ENCODE measurements around the gene TMED1. TPM values are rescaled to one million over a fixed set of nuclear protein-coding genes. Genes with fewer than 3 reads are reported as not detected.
A peak's percentile ranks its signal among the peaks of the same experiment; 100 is the strongest.

TMED1 gene
- total and polyA plus RNA-seq, 8 donors = 0.58 to 45.2 (median 20.9) TPM

- H3K4me3 ChIP-seq = no peak overlapping the region
- no peaks in the 10 kb centered on the region for H3K27me3 ChIP-seq
- TF ChIP-seq POLR2A (IDR thresholded peaks at IDR 0.05) (no peak), CTCF (IDR thresholded peaks at IDR 0.05) (no peak), EP300 (IDR thresholded peaks at IDR 0.05) (no peak), POLR2AphosphoS5 (IDR thresholded peaks at IDR 0.05) (no peak)
- H3K4me1 ChIP-seq = peaks cover 8 to 32% (median 20%) of the 10 kb centered on the region in 4 donors
- WGBS, 5 donors = 89 to 96% (median 93%) methylated on average over 8 to 10 of the region's 10 CpGs
- DNase-seq = no peak
- H3K27ac ChIP-seq = no peak overlapping the region
- intact Hi-C loops (cut with DNase I; ENCODE audit: low total_unique reads) = no loop called here
- H3K9me3 ChIP-seq = no peaks in the 10 kb centered on the region
- no peaks in the 10 kb centered on the region for H3K36me3 ChIP-seq
Measured at GRCh38 chr19:10866495-10866894, 30.5 kb upstream of the TMED1 start.

GRCh38 chr19:10864538-10864899, 28.5 kb upstream of the TMED1 start:
- WGBS, 5 donors = 7 to 16% (median 11%) methylated on average over 6 of the region's 6 CpGs
- H3K4me1 ChIP-seq = peaks cover 0 to 25% (median 16%) of the 10 kb centered on the region in 4 donors
- DNase-seq = peak; percentile 90 to 94
- intact Hi-C loops (cut with DNase I; ENCODE audit: low total_unique reads) = no loop called here
- TF ChIP-seq CTCF (IDR thresholded peaks at IDR 0.05) (peak in 5 of 7 experiments; percentile 74 to 88 (median 85)), POLR2AphosphoS5 (IDR thresholded peaks at IDR 0.05) (peak in 1 of 3 donors; percentile 46), EP300 (IDR thresholded peaks at IDR 0.05) (no peak), POLR2A (IDR thresholded peaks at IDR 0.05) (no peak)
- H3K27me3 ChIP-seq = no peaks in the 10 kb centered on the region
- no peak overlapping the region for H3K4me3 ChIP-seq
- H3K27ac ChIP-seq = peak overlapping the region in 3 of 5 donors; percentile 67 to 77 (median 67)
- H3K9me3 ChIP-seq = no peaks in the 10 kb centered on the region
- H3K36me3 ChIP-seq = no peaks in the 10 kb centered on the region

- Histone ChIP-seq H3K9me3 (no peaks in the 10 kb centered on the region), H3K36me3 (no peaks in the 10 kb centered on the region), H3K4me3 (peak overlapping the region; percentile 8 to 18 (median 12)), H3K4me1 (peaks cover 0 to 24% (median 16%) of the 10 kb centered on the region in 4 donors), H3K27ac (peak overlapping the region; percentile 61 to 77 (median 67)), H3K27me3 (no peaks in the 10 kb centered on the region)
- intact Hi-C loops (cut with DNase I; ENCODE audit: low total_unique reads) = no loop called here
- 38 to 52% (median 40%) methylated on average over 17 to 18 of the region's 18 CpGs for WGBS, 5 donors
- DNase-seq = peak; percentile 65 to 90
- TF ChIP-seq POLR2AphosphoS5 (IDR thresholded peaks at IDR 0.05) (no peak), POLR2A (IDR thresholded peaks at IDR 0.05) (no peak), EP300 (IDR thresholded peaks at IDR 0.05) (no peak), CTCF (IDR thresholded peaks at IDR 0.05) (no peak)
Measured at GRCh38 chr19:10863107-10863717, 27.2 kb upstream of the TMED1 start.

GRCh38 chr19:10862561-10863106, 26.6 kb upstream of the TMED1 start:
- H3K4me3 ChIP-seq = peak overlapping the region; percentile 8 to 18 (median 12)
- peak overlapping the region; percentile 61 to 77 (median 67) for H3K27ac ChIP-seq
- TF ChIP-seq EP300 (IDR thresholded peaks at IDR 0.05) = no peak
- TF ChIP-seq POLR2AphosphoS5 (IDR thresholded peaks at IDR 0.05) = no peak
- TF ChIP-seq CTCF (IDR thresholded peaks at IDR 0.05) = no peak
- TF ChIP-seq POLR2A (IDR thresholded peaks at IDR 0.05) = no peak
- no peaks in the 10 kb centered on the region for H3K27me3 ChIP-seq
- WGBS, 5 donors = 65 to 81% (median 69%) methylated on average over 6 of the region's 6 CpGs
- H3K36me3 ChIP-seq = no peaks in the 10 kb centered on the region
- DNase-seq = no peak
- peaks cover 0 to 22% (median 16%) of the 10 kb centered on the region in 4 donors for H3K4me1 ChIP-seq
- intact Hi-C loops (cut with DNase I; ENCODE audit: low total_unique reads) = no loop called here
- H3K9me3 ChIP-seq = no peaks in the 10 kb centered on the region

All from stomach (tissue), 9 donors.